Osteocyte (in vitro differentiated cells): ENCODE data around the gene LRG1. TPM values are rescaled to one million over a fixed set of nuclear protein-coding genes. Genes with fewer than 3 reads are reported as not detected.
A peak's percentile ranks its signal among the peaks of the same experiment; 100 is the strongest.

ENCODE experiments used
- DNase-seq: peaks from one replicate; pipeline ENCODE4 v3.0.0; 2021; ENCODE audit warnings: mixed read lengths; ENCODE audit not compliant: unreplicated experiment; ENCODE audit errors: extremely low spot score
- H3K27ac Mint-ChIP-seq: one replicate; pipeline ENCODE4 v1.8.0; 2021; ENCODE audit warnings: mild to moderate bottlenecking, mixed read lengths; ENCODE audit not compliant: unreplicated experiment
- H3K27me3 Mint-ChIP-seq: one replicate; pipeline ENCODE4 v1.8.0; 2021; ENCODE audit warnings: mixed read lengths; ENCODE audit not compliant: unreplicated experiment
- H3K36me3 Mint-ChIP-seq: one replicate; pipeline ENCODE4 v1.8.0; 2021; ENCODE audit warnings: mixed read lengths; ENCODE audit not compliant: unreplicated experiment
- H3K4me1 Mint-ChIP-seq: one replicate; pipeline ENCODE4 v1.8.0; 2021; ENCODE audit warnings: mixed read lengths; ENCODE audit not compliant: unreplicated experiment
- H3K4me3 Mint-ChIP-seq: one replicate; pipeline ENCODE4 v1.8.0; 2021; ENCODE audit warnings: mild to moderate bottlenecking, moderate library complexity, mixed read lengths; ENCODE audit not compliant: unreplicated experiment
- H3K9me3 Mint-ChIP-seq: one replicate; pipeline ENCODE4 v1.8.0; 2021; ENCODE audit warnings: mixed read lengths; ENCODE audit not compliant: unreplicated experiment
- CTCF ChIP-seq: fragments of 200-600 bp; sonication (generic); IDR thresholded peaks from 2 replicates; pipeline ENCODE4 v1.5.0; 2021; ENCODE audit warnings: antibody characterized with exemption, mild to moderate bottlenecking, moderate library complexity
- total RNA-seq: library from RNA; stranded (reverse); gene quantifications from 2 replicates; pipeline ENCODE4 v1.2.1, GENCODE V29; 2021

The LRG1 gene
- total RNA-seq, 1 donor from 2014 or later, result not detected

- DNase-seq, result no peak
- peaks cover 23% of the 10 kb centered on the region for H3K4me1 Mint-ChIP-seq
- no peak for TF ChIP-seq CTCF
- no peaks in the 10 kb centered on the region for H3K36me3 Mint-ChIP-seq
- peak overlapping the region; percentile 65 for H3K4me3 Mint-ChIP-seq
- peaks cover 18% of the 10 kb centered on the region for H3K27me3 Mint-ChIP-seq
- no peaks in the 10 kb centered on the region for H3K9me3 Mint-ChIP-seq
- H3K27ac Mint-ChIP-seq, result no peak overlapping the region
These were observed 42.1 kb upstream of the LRG1 start for GRCh38 chr19:4581666-4582553.

GRCh38 chr19:4580961-4581665 is 41.3 kb upstream of the LRG1 start:
- Mint-ChIP-seq H3K27ac (no peak overlapping the region), H3K4me1 (peaks cover 30% of the 10 kb centered on the region), H3K9me3 (no peaks in the 10 kb centered on the region), H3K4me3 (peak overlapping the region; percentile 65), H3K36me3 (no peaks in the 10 kb centered on the region), H3K27me3 (peaks cover 18% of the 10 kb centered on the region)
- DNase-seq, result no peak
- no peak for TF ChIP-seq CTCF

- no peaks in the 10 kb centered on the region for H3K9me3 Mint-ChIP-seq
- no peak overlapping the region for H3K27ac Mint-ChIP-seq
- TF ChIP-seq CTCF, result no peak
- H3K27me3 Mint-ChIP-seq, result peaks cover 15% of the 10 kb centered on the region
- H3K4me3 Mint-ChIP-seq, result peak overlapping the region; percentile 59
- DNase-seq, result no peak
- H3K36me3 Mint-ChIP-seq, result no peaks in the 10 kb centered on the region
- peaks cover 38% of the 10 kb centered on the region for H3K4me1 Mint-ChIP-seq
These were observed 40.4 kb upstream of the LRG1 start for GRCh38 chr19:4580021-4580901.

GRCh38 chr19:4579389-4579788 is 39.6 kb upstream of the LRG1 start:
- Mint-ChIP-seq H3K9me3 (no peaks in the 10 kb centered on the region), H3K27me3 (peaks cover 15% of the 10 kb centered on the region), H3K36me3 (no peaks in the 10 kb centered on the region), H3K4me1 (peaks cover 45% of the 10 kb centered on the region), H3K27ac (no peak overlapping the region), H3K4me3 (no peak overlapping the region)
- no peak for TF ChIP-seq CTCF
- no peak for DNase-seq
